ENCODE measurements around the gene LRRC37A.
"Not testable (repeated sequence)": the region's sequence is repeated elsewhere in the genome, so short reads cannot be mapped to it uniquely, and the experiment has no call there.

LRRC37A gene

GRCh38 chr17:46287587-46287986 is 7.3 kb upstream of the LRRC37A start:
- DNase-seq (ENCODE audit: low spot score): not testable (repeated sequence)

GRCh38 chr17:46290906-46291546 is 3.9 kb upstream of the LRRC37A start:
- DNase-seq (ENCODE audit: low spot score): not testable (repeated sequence)

GRCh38 chr17:46291618-46292017 is 3.3 kb upstream of the LRRC37A start:
- DNase-seq (ENCODE audit: low spot score): not testable (repeated sequence)

GRCh38 chr17:46341220-46341619 is 46.3 kb downstream of the LRRC37A start:
- DNase-seq (ENCODE audit: low spot score): not testable (repeated sequence)

DNA sequence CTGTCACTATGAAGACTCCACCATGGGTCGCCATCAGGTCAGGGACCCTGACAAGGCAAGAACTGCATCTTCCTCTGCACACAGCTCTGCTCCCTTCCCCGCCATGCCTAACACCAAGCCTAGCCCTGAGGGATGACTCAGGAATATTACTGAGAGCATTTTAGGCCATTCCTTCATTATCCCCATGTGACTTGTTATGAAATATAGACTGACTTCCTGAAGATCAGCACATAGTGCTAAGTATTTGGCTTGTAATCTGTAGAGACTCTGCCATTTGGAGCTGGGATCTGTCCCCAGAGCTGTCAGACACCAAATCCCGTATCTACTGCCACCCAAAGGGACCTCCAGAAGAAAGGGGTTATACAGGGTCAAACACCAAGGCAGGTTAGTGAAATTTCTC is 47.2 kb downstream of the LRRC37A start:
- not testable (repeated sequence) for DNase-seq (ENCODE audit: low spot score)

DNA sequence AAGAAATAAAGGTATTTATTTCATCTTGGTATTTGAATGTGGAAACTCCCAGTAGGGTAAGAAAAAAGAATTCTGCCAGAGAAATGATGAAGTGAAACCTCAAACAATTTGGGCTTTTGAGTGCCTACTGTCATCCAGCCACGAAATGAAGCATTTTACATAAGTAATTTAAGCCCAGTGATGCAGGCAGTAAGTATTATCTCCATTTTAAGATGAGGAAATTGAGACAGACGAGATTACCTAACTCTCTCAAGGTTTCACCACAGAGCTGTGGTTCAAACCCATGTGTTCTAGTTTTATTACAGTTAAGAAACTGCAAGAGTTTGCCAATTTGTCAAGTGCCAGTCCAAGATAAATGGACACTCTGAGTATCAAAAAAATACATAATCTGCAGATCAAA is 53.4 kb downstream of the LRRC37A start:
- DNase-seq (ENCODE audit: low spot score): not testable (repeated sequence)

DNA sequence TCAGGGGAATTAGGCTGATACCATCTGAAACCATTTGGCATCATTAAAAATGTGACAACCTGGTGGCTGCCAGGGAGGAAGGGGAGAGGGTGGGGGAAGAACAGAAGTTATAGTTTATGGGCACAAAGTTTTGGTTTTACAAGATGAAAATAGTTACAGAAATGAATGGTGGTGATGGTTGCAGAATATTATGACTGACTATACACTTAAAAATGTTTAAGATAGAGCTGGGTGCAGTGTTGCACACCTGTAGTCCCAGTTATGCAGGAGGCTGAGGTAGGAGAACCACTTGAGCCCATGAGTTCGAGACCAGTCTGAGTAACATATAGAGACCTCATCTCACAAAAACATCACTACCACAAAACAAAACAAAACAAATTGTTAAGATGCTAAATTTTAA is 54.1 kb downstream of the LRRC37A start:
- not testable (repeated sequence) for DNase-seq (ENCODE audit: low spot score)

- not testable (repeated sequence) for DNase-seq (ENCODE audit: low spot score)
These were observed 58.9 kb downstream of the LRRC37A start for GRCh38 chr17:46353856-46354255.

DNA sequence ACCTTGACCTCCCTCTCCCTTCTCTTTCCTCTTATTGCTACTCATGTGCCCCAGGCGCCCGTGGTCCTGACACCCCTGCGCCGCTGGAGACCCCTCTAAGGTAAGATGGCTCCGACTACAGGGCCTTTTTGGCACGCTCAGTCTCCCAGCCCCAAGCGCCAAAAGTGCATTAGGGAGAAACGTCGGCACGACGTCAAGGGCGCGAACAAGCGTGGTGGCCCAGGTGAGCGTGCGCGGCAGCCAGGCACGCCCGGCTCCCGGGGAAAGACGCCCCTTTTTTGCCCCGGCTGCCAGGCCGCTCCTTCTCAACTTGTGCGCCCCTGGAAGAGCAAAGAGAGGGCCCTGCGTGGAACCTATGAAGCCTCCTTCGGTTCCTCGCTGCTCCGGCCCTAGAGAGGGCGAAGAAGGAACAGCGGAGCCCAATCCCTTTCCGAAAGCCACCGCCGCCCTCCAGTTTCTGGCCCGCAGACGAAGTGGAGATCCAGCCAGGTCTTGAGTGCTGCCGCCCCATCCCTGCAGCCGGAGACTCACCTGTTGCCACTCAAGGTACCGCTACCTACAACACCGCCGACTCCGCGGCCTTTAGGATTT is 66.3 kb downstream of the LRRC37A start:
- DNase-seq (ENCODE audit: low spot score): not testable (repeated sequence)

GRCh38 chr17:46361755-46362154 is 66.8 kb downstream of the LRRC37A start, which contains the start of gene ARL17B:
ARL17B (minus strand) TSS chr17:46361766; CDS start chr17:46358397, 3,369 bp downstream.
- not testable (repeated sequence) for DNase-seq (ENCODE audit: low spot score)

- DNase-seq (ENCODE audit: low spot score): not testable (repeated sequence)
These were observed 72.6 kb downstream of the LRRC37A start for GRCh38 chr17:46367520-46367919.

DNA sequence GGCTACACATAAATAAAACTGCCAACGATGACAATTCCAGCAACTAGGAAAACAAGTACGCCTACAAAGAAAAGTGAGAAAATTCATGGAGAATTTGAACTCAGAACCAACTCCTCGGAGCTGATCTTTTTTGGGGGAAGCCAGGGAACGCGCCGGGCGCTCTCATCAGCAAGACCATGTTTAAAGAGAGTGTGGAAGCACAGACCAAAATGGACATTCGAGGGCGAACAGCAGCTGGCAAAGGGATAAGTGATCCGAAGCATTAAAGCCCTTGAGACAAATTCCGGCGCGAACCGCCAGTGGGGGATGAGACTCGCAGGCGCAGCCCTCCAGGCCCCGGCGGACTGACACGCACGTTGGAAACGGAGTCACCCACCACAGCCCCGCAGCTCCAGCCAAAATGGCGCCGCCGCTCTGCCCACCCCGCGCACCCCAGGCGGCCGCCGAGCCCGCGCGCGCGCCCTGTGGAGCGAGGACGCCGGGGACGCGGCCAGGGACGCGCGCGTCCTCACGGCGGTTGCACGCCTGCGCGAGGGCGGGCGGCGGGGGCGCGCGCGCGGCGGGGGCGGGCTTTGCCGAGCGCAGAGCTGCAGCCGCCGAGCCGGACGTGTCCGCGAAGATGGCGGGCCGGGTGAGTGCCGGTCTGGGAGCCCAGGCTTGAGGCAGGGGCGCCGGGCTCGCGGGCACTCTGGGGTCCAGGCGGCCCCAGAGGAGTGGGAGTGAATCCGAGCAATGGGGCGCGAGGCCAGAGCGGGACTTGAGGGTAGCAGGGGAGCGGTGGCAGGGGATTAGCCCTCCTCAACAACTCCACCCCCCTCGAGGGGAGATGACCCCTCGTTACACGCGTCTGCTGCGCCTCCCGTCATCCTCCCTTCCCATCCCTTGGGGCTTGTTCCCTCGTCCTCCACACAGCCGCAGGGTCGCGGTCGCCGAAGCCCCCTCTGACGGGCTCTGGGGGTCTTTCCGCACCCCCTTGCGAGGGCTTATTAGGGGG is 77.6 kb downstream of the LRRC37A start:
- DNase-seq (ENCODE audit: low spot score): not testable (repeated sequence)

GRCh38 chr17:46373418-46373817 is 78.5 kb downstream of the LRRC37A start:
- DNase-seq (ENCODE audit: low spot score): not testable (repeated sequence)

DNA sequence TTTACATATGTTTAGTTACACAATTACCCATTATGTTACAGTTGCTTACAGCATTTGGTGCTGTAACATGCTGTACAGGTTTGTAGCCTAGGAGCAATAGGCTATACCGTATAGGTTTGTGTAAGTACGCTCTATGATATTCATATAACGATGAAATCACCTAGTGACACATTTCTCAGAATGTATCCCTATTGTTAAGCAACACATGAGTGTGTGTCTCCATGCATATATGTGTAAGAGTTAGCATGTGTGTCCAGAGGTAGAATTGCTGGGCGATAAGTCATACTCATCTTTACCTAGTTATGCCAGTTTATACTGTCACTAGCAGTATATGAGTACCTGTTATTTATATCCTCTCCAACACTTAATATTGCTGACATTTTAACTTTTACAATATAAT is 88.2 kb downstream of the LRRC37A start:
- DNase-seq (ENCODE audit: low spot score): not testable (repeated sequence)

DNA sequence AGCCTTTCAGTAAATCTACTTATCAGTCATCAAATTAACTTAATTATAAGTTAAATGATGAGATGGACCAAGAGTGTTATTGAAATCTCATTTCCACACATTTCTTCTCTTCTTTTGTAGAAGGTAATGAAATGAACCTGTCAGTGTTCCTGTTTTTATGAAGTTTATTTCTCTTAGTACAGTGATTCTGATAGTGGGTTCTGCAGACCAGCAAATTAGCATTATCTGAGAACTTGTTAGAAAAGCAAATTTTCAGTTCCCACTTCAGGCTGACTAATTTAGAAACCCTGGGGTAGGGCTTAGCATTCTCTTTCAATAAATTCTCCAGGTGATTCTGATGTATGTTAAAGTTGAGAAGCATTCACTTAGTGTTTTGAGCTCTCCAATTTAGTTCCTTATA is 90.6 kb downstream of the LRRC37A start:
- DNase-seq (ENCODE audit: low spot score): not testable (repeated sequence)

Measured in RKO (cell line).